HG02840 (cell line): ENCODE data around the gene TRIM7.
"Not testable (repeated sequence)": the region's sequence is repeated elsewhere in the genome, so short reads cannot be mapped to it uniquely, and the experiment has no call there.

Experiments used
- ATAC-seq: cut with Tn5 transposase; IDR thresholded peaks from one replicate; pipeline ENCODE4 v1.9.1; 2021; ENCODE audit warnings: mild to moderate bottlenecking, moderate library complexity, moderate number of reproducible peaks; ENCODE audit not compliant: unreplicated experiment, low FRiP score

The TRIM7 gene

GRCh38 chr5:181215997-181216989 is 11.3 kb upstream of the TRIM7 start:
- no peak for ATAC-seq

GRCh38 chr5:181214249-181214648 is 9.3 kb upstream of the TRIM7 start:
- ATAC-seq = not testable (repeated sequence)

DNA sequence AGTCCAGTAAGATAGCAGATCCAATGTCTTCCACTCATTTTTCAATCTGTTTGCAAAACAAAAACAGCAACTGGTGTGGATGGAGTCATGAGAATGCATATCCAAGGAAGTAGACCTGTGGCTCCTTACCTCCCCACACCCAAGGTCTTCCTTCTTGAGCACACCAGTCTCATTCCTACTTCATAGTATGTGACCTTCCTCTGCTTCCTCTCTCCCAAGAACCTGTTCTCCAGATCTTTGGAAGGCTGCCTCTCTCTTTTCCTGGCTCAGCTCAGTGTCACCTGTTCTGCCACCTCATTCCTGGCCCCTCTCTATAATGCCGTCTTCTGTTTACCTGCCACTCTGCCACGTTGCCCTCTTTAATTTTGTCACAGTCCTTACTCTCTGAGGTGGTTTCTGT is 7.9 kb upstream of the TRIM7 start:
- ATAC-seq = no peak

- ATAC-seq = no peak
Measured at GRCh38 chr5:181212080-181212479, 7.1 kb upstream of the TRIM7 start.

DNA sequence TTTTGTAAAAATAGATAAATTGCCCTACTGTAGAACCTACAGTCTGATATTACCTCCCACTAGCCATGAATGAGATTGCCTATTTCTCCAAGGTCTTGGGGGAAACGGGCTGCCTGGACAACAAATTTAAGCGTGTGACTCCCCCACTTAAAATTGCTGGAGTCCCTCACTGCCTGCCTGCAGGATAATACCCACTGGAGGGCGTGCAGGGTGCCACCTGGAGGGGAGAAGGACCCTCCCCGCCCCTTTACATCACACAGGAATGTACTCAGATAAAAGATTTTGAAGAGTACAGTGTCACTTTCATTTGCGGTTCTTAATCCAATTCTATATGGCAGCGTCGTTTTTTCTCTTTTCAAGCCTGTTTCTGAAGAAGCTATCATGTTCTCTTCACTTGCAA is 6.2 kb upstream of the TRIM7 start:
- ATAC-seq = no peak

DNA sequence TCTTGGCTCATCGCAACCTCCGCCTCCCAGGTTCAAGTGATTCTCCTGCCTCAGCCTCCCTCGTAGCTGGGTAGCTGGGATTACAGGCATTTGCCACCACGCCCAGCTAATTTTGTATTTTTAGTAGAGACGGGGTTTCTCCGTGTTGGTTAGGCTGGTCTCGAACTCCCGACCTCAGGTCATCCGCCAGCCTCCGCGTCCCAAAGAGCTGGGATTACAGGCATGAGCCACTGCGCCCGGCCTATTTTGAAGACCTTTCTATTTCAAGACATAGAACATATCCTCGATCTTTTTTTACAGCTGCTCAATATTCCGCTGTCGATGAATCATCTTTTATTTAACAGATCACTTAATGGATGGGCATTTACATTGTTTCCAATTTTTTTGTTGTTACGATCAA is 5.7 kb upstream of the TRIM7 start:
- not testable (repeated sequence) for ATAC-seq

- ATAC-seq = not testable (repeated sequence)
Measured at GRCh38 chr5:181210148-181210547, 5.2 kb upstream of the TRIM7 start.

DNA sequence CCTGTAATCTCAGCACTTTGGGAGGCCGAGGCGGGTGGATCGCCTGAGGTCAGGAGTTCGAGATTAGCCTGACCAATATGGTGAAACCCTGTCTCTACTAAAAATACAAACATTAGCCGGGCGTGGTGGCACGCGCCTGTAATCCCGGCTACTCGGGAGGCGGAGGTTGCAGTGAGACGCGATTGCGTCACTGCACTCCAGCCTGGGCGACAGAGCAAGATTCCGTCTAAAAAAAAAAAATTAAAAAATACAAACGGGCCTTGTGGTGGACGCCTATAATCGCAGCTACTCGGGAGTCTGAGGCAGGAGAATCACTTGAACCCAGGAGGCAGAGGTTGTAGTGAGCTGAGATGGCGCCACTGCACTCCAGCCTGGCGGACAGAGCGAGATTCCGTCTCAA is 4.0 kb upstream of the TRIM7 start:
- ATAC-seq = not testable (repeated sequence)

DNA sequence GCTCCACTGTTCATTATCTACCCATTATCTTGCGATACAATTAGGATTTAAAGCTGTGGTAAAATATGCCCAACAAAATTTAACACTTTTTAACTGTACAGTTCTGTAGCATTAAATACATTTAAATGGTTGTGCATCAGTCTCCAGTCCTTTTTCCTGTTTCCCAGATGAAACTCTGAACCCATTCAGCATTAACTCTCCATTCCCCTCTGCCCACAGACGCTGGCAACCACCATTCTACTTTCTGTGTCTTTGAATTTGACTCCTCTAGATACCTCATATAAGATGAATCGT is 2.9 kb upstream of the TRIM7 start:
- no peak for ATAC-seq

DNA sequence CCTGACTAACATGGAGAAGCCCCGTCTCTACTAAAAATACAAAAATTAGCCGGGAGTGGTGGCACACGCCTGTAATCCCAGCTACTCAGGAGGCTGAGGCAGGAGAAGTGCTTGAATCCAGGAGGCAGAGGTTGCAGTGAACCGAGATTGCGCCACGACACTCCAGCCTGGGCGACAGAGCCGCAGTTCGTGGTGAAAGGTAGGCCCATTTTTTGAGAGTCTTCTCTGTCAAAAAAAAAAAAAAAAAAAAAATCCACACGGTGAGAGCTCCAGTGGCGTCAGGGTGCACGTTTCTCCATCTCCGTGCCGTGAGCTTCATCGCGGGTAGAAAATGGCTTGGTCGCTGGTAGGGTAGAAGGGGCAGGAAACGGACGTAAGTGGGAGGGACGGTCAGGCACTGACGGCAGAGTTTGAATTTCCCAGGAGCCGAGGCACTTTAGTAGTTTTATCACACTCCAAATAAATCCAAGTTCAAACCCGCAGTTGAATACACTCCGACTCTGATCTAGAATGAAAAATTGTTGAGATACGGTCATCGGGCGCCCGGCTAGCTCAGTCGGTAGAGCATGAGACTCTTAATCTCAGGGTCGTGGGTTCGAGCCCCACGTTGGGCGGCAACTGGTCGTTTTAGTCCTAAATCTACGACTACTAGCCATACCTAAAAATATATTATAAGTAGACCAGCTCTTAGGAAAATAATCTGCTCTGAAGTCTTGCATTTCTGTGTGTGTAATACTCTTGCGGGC is 2.4 kb upstream of the TRIM7 start:
- no peak for ATAC-seq

DNA sequence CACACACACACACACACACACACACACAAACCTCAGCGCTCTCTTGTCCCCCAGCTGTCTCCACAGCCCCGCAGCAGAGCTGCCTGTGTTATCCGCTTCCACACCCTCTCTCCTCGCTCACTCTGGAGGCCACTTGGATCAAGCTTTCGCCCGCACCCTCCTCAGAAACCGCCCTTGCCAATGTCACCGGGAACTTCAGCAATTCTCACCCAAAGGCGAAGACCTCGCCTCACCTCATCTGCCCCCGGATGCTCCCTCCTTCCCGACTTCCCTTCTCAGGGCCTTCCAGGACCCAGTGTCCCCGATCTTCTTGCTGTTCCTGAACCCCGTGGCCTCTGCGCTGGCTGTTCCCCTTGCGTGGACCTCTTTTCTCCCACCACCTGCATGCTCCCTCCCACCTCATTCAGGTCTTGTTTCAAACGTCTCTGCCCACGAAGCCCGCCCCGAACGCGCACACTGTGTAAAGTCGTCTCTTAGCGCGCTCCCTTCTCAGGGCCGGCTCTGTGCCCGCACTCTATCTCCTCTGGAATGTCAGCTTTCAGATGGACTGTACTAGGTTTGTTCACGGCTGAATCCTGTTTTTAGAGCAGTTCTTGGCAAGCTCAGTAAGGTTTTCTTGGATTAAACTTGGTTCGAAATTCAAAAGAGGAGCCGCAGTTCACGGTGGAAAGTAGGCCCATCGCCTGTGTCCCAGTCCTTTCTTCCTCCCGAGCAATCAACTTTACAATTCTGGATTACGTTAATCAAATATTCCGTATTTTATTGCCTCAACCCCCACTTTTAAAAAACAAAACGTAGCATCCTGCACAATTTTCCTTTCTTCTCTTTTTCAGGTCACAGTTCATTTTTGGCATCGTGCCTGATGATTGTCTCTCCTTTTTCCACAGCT is 1.0 kb upstream of the TRIM7 start:
- no peak for ATAC-seq

GRCh38 chr5:181204113-181204825 is 727 bp downstream of the TRIM7 start:
- no peak for ATAC-seq

- ATAC-seq = no peak
Measured at GRCh38 chr5:181203777-181204112, 1.3 kb downstream of the TRIM7 start.

- ATAC-seq = no peak
Measured at GRCh38 chr5:181203093-181203711, 1.8 kb downstream of the TRIM7 start.

DNA sequence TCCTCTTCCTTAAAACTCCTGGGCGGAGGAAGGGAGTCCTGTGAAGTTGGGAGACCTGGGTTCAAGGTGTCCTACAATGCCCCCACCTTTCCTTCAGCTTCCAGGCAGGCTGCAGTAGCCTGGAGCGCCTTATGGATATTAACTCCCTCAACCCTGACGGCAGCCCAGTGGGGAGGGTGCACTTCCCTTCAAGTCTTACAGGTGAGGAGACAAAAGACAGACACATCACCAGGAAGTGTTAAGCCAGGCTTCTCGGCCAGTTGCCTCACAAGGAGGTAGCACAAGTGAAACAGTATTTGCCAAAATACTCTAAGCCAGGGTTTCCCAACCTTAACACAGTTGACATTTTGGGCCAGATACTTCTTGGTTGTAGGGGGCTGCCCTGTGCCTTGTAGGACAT is 4.2 kb downstream of the TRIM7 start:
- no peak for ATAC-seq

- no peak for ATAC-seq
Measured at GRCh38 chr5:181199881-181200638, 4.9 kb downstream of the TRIM7 start.

GRCh38 chr5:181198905-181199519 is 6.0 kb downstream of the TRIM7 start:
- peak; percentile 49 for ATAC-seq

GRCh38 chr5:181198106-181198685 is 6.8 kb downstream of the TRIM7 start:
- ATAC-seq = no peak
